Ectodermal cell (in vitro differentiated cells): Measurements from ENCODE around the gene CROCC2.

ENCODE experiments used
- H3K27ac ChIP-seq: 2 replicates; pipeline ENCODE4 v1.7.0; 2013; ENCODE audit warnings: mild to moderate bottlenecking, low read depth, low read length; ENCODE audit not compliant: insufficient read depth, poor library complexity, severe bottlenecking
- H3K27me3 ChIP-seq: 2 replicates; pipeline ENCODE4 v1.7.0; 2013; ENCODE audit warnings: mild to moderate bottlenecking, low read length; ENCODE audit not compliant: insufficient read depth, control insufficient read depth, poor library complexity, severe bottlenecking
- H3K36me3 ChIP-seq: one replicate; pipeline ENCODE4 v1.7.0; 2013; ENCODE audit warnings: low read length; ENCODE audit not compliant: control insufficient read depth, insufficient read depth
- H3K4me1 ChIP-seq: one replicate; pipeline ENCODE4 v1.7.0; 2013; ENCODE audit warnings: low read length; ENCODE audit not compliant: control insufficient read depth, insufficient read depth
- H3K4me3 ChIP-seq: 2 replicates; pipeline ENCODE4 v1.7.0; 2013; ENCODE audit warnings: low read depth, low read length, control low read depth; ENCODE audit not compliant: insufficient read depth
- H3K9me3 ChIP-seq: 2 replicates; pipeline ENCODE4 v1.7.0; 2013; ENCODE audit warnings: mild to moderate bottlenecking, low read length, moderate library complexity; ENCODE audit not compliant: control insufficient read depth
- WGBS, 2 experiments: methylation state at CpG; one replicate each; pipeline ENCODE4 v1.1.7; 2013; ENCODE audit warnings: missing lambda C conversion rate in 2 of 2; 5-methylcytosine and 5-hydroxymethylcytosine counted together

The CROCC2 gene

DNA sequence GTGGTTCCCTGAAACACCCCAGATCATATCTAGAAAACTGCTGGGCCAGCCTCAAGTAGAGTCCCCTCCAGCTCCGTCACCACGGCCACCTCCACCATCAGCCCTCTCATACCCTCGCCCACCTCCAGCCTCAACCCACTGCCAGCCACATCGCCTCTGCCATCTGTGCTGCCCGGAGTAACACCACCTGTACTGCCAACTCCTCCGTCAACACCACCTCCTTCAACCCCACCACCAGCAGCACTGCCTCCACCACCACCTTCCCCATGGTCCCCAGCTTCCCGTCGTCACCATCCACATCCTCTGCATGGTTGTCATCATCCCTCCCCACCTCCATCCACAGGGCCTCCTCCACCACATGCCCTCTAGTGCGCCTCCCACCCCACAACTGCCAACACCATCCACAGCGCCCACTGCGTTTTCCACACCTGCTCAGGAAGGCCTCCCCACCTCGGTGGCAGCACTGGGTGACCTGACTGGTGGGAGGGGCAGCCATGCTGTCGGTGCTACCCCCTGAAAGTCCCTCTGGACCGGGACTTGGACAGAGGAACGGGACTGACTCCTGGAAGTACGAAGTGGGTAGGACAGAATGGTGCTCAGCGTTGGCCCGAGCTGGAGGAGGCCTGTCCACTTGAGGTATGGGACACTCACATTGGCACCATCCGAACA lies 93.9 kb downstream of the CROCC2 start:
- peaks cover 3% of the 10 kb centered on the region for H3K9me3 ChIP-seq
- no peak overlapping the region for H3K4me3 ChIP-seq
- peaks cover 52% of the 10 kb centered on the region for H3K27me3 ChIP-seq
- no peaks in the 10 kb centered on the region for H3K36me3 ChIP-seq
- peaks cover 4% of the 10 kb centered on the region for H3K4me1 ChIP-seq
- no peak overlapping the region for H3K27ac ChIP-seq
- 94% methylated on average over 19 of the region's 19 CpGs for WGBS, 2 experiments

DNA sequence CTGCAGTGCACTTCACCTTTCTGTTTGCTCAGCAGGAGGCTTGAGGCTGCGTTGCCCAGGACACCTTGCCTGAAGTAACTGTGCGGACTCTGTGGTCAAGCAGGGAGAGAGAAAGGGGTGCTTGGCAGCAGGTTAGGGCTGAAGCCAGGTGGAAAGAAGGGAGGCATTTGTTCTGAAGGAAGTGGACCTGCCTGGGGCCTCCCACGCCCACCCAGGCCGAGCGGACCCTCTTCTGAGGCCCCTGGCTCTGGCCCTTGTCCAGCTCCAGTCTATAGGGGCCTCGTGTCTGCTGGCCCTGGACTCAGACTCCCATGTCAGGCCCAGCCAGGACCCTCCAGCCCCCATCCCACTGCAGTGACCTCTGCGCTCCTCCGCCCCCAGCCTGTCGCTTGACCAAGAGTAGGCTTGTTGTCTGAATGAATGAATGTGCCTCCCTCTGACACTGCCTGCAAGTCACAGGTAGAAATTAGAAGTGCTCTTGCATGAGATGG lies 94.7 kb downstream of the CROCC2 start:
- Histone ChIP-seq H3K27me3 (peaks cover 52% of the 10 kb centered on the region), H3K4me1 (peaks cover 4% of the 10 kb centered on the region), H3K36me3 (no peaks in the 10 kb centered on the region), H3K27ac (no peak overlapping the region), H3K9me3 (peaks cover 3% of the 10 kb centered on the region), H3K4me3 (no peak overlapping the region)
- WGBS, 2 experiments = 91 to 93% methylated on average over 9 of the region's 9 CpGs

DNA sequence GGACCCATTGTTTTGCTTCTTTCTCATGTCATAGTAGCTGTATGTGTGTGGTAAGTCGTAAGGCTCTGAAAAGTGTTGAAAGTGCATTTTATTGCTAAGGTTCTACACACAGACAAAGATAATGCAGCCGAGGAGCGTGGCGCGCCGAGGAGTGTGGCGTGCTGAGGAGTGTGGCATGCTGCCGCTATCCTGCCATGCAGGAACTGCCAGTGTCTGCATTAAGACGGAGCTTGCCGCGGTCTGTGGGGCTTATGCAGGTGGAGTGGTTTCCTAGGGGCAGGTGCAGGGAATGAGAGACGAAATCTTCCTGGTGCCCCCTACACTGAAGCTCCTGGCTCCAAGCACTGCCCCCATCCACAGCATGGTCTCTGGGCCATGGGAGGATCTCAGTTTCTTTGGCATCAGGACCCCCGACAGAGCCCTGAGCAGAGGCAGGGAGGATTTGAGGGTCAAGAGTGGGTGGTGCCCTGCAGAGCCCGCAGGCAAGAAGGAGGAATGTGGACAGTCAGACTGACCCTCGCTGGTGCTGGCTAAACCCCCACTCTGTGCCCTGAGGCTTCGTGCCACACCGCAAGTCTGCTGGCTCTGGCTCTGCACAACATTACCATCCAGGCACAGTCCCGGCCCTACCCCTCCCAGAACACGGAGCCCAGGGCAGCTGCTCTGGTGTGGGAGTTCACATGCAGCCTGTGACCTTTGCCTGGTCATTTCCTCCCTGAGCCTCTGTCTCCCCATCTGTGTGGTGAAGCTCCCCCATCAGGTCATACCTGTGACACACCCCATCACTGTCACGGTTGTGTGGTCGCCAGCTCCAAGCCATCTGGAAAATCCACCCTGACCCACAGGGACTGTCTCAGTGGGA lies 95.5 kb downstream of the CROCC2 start:
- 87 to 90% methylated on average over 21 of the region's 21 CpGs for WGBS, 2 experiments
- H3K27ac ChIP-seq = no peak overlapping the region
- H3K36me3 ChIP-seq = no peaks in the 10 kb centered on the region
- peaks cover 4% of the 10 kb centered on the region for H3K4me1 ChIP-seq
- H3K27me3 ChIP-seq = peaks cover 51% of the 10 kb centered on the region
- H3K4me3 ChIP-seq = no peak overlapping the region
- peaks cover 3% of the 10 kb centered on the region for H3K9me3 ChIP-seq

DNA sequence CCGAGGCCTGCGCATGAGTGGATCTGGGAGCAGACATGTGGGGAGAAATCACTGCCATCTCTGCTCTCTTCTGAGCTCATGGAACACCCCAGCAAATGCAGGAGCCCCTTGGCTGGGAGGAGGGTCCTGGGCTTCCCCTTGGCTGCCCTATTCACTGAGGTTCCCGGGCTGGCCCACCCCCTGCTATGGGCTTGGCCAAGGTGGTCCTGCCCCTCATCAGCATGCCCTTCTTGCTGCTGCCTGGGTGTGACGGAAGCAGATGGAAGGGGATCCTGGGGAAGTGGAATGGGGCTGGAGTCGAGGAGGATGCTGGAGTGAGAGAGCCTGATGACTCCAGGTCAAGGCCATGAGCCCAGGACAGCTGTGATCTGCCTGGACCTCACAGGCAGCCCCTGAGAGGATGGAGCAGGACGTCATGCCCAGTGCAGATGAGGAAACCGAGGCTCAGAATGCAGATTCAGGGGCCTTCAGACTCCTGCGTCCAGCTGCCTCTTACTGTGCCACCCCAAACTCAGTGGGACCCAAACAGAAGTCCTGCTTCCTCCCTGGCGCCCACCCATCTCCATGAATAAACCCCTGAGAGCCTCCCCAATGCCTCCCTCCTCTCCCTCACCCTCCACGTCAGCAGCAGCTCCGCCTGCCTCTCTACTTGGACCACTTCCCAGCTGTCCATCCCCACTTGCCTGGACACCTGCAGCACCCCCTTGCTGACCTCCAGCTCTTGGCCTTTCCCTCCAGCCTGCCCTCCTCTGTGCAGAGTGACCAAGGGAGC lies 96.3 kb downstream of the CROCC2 start:
- Histone ChIP-seq H3K36me3 (no peaks in the 10 kb centered on the region), H3K27me3 (peaks cover 43% of the 10 kb centered on the region), H3K4me3 (no peak overlapping the region), H3K27ac (no peak overlapping the region), H3K4me1 (peaks cover 4% of the 10 kb centered on the region), H3K9me3 (peaks cover 3% of the 10 kb centered on the region)
- WGBS, 2 experiments = 89 to 91% methylated on average over 11 of the region's 11 CpGs

DNA sequence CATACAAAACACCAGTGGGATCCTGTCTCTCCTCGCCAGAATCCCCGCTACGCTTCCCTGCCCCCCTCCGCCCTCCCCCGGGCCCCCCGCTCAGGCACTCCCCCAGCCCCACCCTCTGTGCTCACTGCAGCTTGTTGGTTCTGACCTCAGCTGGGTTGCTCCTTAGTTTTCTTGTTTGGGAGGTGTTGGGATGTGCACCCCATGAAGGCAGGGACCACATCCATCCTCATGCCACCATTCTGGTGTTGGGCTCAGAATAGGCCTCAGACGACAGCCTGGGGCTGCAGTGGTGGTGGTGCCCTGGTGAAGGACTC lies 96.9 kb downstream of the CROCC2 start:
- H3K4me3 ChIP-seq = no peak overlapping the region
- no peak overlapping the region for H3K27ac ChIP-seq
- peaks cover 1% of the 10 kb centered on the region for H3K4me1 ChIP-seq
- 96 to 98% methylated on average over 4 to 7 of the region's 7 CpGs for WGBS, 2 experiments
- no peaks in the 10 kb centered on the region for H3K36me3 ChIP-seq
- peaks cover 37% of the 10 kb centered on the region for H3K27me3 ChIP-seq
- H3K9me3 ChIP-seq = peaks cover 3% of the 10 kb centered on the region

DNA sequence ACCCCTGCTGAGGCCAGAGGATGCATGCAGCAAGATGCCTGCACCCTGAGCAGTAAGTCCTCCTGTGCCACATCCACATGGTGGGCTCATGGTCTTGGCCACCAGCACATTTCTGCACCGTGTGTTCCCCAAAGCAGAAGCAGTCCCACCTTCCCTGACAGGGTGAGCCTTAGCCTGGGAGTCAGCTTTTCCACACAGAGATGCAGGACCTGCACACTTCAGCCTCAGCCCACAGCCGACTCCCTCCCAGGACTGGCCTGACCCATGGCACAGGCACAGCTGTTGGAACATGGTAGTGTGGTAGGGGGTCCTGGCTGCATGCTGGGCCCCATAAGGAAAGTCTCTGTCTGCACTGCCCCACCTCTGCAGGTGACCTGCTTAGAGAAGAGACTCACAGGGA lies 97.2 kb downstream of the CROCC2 start:
- H3K4me3 ChIP-seq = no peak overlapping the region

DNA sequence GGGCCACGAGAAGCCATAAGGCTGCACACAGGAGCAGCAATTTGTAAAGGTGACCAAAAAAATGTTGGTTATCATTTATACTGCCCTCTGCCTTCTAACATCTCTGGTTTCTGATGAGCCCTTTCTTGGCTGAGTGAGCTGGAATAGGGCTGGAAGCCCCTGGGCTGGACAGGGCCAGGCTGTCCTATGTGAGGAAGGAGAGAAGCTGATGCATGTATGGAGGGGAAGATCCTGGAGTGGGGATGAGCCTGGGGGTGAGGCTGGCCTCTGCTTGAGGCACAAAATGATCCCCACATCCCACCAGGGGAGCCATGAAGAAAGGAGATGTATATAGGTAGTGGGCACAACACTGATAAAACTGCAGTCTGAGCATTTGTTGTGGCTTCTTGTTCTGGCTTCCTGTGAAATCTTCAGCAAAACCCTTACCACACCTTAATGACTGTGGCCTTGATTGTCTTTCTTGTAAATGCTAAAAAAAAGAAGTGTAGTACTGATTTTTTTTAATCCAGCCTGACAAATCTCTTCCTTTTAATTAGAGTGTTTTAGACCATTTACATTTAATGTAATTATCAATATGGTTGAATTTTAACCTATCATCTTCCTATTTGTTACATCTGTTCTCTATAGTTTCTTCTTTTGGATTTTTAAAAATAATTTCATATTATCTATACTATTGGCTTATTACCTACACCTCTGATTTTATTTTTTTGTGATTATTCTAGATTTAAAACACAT lies 97.9 kb downstream of the CROCC2 start:
- H3K9me3 ChIP-seq = peaks cover 3% of the 10 kb centered on the region
- no peaks in the 10 kb centered on the region for H3K36me3 ChIP-seq
- H3K27ac ChIP-seq = no peak overlapping the region
- H3K27me3 ChIP-seq = peaks cover 32% of the 10 kb centered on the region
- H3K4me1 ChIP-seq = no peaks in the 10 kb centered on the region
- 94% methylated on average over 1 of the region's 1 CpG for WGBS, 2 experiments
- no peak overlapping the region for H3K4me3 ChIP-seq

More for the DNA sequence above, 97.2 kb downstream of the CROCC2 start:
- WGBS, 2 experiments = 94 to 98% methylated on average over 2 of the region's 2 CpGs
- Histone ChIP-seq H3K27me3 (peaks cover 34% of the 10 kb centered on the region), H3K36me3 (no peaks in the 10 kb centered on the region), H3K27ac (no peak overlapping the region), H3K4me1 (no peaks in the 10 kb centered on the region), H3K9me3 (peaks cover 3% of the 10 kb centered on the region)

DNA sequence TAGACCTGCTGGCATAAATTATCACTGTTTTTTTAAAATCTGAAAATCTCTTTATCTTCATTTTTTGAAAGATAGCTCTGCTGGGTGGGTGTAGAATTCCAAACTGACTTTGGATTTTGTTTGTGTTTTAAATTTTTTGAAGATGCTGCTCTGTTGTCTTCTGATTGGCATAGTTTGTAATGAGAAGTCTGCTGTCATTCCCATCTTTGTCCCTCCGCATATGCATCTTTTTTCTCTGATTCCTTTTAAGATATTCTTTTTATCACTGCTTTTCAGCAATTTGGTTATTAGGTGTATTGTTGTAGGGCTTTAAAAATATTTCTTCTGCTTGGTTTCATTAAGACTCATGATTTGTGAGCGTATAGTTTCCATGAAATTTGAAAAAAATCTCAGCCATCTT lies 99.4 kb downstream of the CROCC2 start:
- peaks cover 16% of the 10 kb centered on the region for H3K27me3 ChIP-seq
- H3K36me3 ChIP-seq = no peaks in the 10 kb centered on the region
- H3K9me3 ChIP-seq = peaks cover 3% of the 10 kb centered on the region
- no peak overlapping the region for H3K4me3 ChIP-seq
- peaks cover 12% of the 10 kb centered on the region for H3K4me1 ChIP-seq
- WGBS, 2 experiments = 94 to 100% methylated on average over 1 to 2 of the region's 2 CpGs
- no peak overlapping the region for H3K27ac ChIP-seq

DNA sequence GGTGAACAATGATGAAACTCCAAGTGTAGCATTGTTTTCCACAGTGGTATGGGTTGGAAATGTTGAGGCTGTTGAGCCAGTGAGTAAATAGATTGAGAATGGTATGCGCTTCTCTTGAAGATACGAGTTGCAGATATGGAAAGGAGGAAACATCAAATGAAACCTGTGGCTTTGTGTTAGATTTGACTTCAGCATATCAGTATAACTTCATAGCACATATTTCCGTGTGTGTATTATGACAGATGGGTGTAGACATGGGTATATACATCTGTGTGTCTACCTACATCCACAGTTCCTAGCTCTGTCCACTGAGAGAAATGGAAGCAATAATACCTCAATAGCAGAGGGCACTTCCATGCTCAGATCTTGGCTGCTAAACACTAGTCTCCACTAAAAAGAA lies 100.3 kb downstream of the CROCC2 start:
- no peak overlapping the region for H3K4me3 ChIP-seq
- H3K27ac ChIP-seq = no peak overlapping the region
- 83 to 94% methylated on average over 2 of the region's 3 CpGs for WGBS, 2 experiments

More for the DNA sequence above, 100.3 kb downstream of the CROCC2 start:
- Histone ChIP-seq H3K9me3 (peaks cover 3% of the 10 kb centered on the region), H3K27me3 (peaks cover 8% of the 10 kb centered on the region), H3K4me1 (peaks cover 15% of the 10 kb centered on the region), H3K36me3 (no peaks in the 10 kb centered on the region)
